ENCODE data around the gene REEP1.
"Not testable (repeated sequence)": the region's sequence is repeated elsewhere in the genome, so short reads cannot be mapped to it uniquely, and the experiment has no call there.

DNA sequence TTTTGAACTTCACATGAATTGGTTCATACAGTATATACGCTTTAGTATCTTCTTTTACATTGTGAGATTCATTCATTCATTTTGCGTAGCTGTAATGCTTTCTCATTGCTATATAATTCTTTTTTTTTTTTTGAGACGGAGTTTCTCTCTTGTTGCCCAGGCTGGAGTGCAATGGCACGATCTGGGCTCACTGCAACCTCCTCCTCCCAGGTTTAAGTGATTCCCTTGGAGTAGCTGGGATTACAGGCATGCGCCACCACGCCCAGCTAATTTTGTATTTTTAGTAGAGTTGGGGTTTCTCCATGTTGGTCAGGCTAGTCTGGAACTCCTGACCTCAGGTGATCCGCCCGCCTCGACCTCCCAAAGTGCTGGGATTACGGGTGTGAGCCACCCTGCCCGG is 136.9 kb downstream of the REEP1 start:
- not testable (repeated sequence) for TF ChIP-seq TARDBP (IDR thresholded peaks at IDR 0.05); LEF1 (IDR thresholded peaks at IDR 0.05; ENCODE audit: borderline replicate concordance); FOXA1 (IDR thresholded peaks at IDR 0.05); FOXK2 (IDR thresholded peaks at IDR 0.05); SUZ12 (IDR thresholded peaks at IDR 0.05); ZNF384 (IDR thresholded peaks at IDR 0.05); SP1 (IDR thresholded peaks at IDR 0.05)

Measured in HEK293T (cell line).